GM19239 (cell line): ENCODE results near the gene CMIP.

Experiments used
- DNase-seq: peaks from one replicate; pipeline ENCODE4 v3.0.0; 2011; ENCODE audit warnings: low spot score; ENCODE audit not compliant: insufficient read length
- FAIRE-seq: peaks from 2 replicates; lab custom pipeline; 2011; peaks lifted over from hg19 to GRCh38; lab: Jason Lieb, UNC

Gene CMIP

DNA sequence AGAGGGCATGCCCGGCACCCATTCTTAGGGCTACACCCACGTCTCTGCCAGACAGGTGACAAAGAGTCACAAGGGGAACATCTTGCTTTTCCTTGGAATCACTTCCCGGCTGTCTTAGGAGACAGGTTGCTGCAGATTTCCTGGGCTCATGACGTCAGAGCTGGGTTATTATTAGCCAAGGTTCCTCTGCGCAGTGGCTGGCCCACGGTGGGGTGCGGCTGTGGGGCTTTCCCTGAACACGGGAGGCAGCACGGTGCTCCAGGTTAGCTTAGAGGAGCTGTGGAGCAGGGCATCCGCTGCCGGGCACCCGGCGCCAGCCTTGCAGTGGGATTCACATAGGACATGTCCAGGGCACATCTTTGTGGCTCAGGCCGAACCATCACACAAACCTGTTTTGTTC, 216.5 kb downstream of the CMIP start:
- no peak for FAIRE-seq
- DNase-seq, result no peak

DNA sequence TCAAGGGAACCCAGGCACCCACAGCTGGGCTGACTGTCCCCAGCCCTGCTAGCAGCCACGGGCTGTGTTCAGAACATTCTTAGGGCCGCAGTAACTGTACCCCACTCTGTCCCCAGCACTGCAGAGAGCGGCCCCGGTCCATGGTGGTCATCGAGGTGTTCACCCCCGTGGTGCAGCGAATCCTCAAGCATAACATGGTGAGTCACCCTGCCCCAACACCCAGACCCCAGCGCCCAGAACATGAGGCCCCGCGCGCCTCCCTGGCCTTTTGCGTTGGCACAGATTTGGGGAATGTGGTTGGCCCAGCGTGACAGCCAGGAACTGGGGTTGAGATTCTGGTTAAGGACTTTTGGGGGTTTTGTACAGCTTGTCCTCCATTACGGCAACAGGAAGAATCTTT, 219.5 kb downstream of the CMIP start:
- DNase-seq, result no peak
- FAIRE-seq, result no peak

DNA sequence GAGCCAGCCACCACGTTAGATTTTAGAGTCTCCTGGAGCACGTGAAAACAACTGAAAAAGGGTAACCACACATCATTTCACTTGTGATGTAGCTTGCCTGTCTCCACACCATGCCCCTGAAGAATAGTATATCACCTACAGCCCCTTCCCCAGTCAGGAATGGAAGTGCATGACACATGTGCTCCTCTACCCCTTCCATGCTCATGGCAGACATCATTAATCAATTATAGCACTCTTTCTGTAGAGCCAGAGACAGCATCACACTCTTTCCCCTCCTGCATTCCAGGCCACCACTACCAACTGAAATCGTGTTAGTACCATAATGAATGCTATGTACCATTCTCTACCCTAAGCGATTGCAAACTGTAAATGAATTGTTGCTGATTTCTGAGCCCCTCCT, 221.0 kb downstream of the CMIP start:
- FAIRE-seq, result no peak
- no peak for DNase-seq

DNA sequence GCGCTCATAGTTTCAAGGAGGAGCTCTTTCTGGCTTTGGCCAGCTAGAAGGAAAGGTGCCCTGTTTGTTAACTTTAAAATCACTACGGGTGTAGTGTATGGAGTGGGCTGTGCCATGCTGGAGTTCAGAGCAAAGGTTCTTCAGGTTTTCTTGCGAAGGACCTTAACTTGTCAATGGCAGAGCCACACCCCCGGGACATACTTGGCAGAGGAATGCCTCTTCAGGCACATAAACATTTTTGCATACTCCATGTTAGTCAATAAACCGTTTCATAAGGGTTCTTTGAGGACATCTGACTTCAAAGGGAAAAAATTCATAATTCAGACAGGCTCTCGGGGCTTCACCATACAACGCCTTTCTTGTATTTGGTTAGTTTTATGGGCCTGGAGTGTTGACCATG, 221.5 kb downstream of the CMIP start:
- no peak for DNase-seq
- no peak for FAIRE-seq

DNA sequence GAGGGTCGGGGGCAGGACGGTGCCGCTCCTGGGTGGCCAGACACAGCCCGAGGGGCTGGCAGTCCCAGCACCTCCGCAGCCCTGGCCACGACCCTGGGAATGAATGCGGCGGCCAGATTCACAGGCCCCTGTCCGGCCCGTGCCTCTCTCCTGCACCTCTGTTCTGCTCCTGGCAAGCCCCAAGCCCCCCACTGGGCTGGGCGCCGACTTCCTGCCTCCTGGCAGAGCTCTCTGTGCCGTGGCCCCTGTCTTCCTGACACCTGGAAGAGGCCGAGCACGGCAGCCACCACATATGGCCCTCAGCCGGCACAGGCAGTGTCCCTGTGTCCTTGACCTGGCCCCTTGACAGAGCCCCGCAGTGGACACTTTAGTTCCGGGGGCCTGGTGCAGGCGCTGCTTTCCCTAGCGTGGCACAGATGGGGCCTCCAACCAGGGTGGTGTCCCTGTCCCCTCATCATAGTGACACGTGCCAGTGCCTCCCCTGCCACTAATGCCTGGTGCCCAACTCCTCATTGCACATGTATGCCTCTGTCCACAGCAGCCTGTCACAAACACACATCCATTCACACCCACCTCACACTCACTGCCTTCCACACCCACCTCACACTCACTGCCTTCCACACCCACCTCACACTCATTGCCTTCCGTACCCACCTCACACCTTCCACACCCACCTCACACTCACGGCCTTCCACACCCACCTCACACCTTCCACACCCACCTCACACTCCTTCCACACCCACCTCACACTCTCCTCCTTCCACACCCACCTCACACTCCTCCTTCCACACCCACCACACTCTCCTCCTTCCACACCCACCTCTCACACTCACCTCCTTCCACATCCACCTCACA, 223.9 kb downstream of the CMIP start:
- FAIRE-seq (no peak), DNase-seq (no peak)

DNA sequence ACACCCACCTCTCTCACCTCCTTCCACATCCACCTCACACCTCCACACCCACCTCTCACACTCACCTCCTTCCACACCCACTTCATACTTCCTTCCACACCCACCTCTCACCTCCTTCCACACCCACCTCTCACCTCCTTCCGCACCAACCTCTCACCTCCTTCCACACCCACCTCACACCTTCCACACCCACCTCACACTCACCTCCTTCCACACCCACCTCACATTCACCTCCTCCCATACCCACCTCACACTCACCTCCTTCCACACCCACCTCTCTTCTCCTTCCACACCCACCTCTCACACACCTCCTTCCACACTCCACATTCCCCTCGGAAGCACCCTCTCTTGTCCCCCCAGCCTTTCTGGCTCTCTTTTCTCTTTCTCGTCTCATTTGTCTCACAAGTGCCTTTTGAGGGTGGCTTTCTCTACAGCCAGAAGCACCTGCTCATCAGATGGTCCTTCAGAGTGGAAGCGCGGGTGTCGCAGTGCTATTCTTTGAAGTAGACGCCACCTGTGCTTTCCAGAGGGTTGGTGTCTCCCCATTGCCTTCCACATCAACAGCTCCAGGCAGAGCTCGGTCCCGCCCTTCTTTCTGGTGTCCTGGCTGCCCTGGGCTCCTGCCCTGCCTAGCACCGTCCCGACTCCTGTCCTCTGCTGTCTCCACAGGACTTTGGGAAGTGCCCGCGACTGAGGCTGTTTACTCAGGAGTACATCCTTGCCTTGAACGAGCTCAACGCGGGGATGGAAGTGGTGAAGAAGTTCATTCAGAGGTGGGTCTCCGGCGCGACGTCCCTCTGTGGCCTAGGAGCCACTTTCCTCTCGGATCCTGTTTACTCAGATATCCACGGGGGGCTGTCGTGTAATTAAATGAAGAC, 225.1 kb downstream of the CMIP start:
- no peak for FAIRE-seq
- DNase-seq, result no peak

DNA sequence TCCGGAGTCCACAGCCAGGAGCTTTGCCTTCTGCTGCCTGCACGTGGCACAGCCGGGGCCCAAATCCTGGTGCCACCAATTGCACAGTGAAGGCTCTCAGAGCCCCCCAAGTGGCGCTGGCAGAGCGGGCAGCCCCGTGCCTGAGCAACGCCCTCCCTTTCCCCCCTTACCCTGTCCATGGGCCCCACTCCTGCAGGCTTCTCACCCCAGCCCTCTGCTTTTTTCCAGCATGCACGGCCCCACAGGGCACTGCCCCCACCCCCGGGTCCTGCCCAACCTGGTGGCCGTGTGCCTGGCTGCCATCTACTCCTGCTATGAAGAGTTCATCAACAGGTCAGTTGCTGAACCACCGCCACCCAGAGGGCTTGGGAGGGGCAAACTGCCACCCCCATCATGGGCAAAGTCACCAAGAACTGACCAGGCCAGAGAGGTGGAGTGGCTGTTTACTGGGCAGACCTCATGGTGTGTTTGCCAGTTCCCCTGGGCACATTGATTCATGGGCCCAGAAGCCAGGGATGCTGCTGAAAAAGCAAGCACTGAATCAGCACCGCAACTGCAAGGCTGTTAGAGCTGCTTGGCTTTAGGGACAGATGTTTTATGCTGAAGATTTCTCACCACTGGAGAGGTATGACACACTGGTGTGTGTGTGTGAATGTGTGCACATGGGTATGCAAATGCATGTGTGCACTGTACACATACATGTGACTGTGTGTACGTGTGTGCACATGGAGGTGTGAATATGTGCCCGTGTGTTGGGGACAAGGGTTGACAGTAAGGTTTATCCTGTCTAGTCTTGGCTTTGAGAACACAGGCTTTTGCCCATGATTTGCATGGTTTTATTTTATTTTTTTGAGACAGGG, 227.4 kb downstream of the CMIP start:
- no peak for DNase-seq
- FAIRE-seq, result no peak

DNA sequence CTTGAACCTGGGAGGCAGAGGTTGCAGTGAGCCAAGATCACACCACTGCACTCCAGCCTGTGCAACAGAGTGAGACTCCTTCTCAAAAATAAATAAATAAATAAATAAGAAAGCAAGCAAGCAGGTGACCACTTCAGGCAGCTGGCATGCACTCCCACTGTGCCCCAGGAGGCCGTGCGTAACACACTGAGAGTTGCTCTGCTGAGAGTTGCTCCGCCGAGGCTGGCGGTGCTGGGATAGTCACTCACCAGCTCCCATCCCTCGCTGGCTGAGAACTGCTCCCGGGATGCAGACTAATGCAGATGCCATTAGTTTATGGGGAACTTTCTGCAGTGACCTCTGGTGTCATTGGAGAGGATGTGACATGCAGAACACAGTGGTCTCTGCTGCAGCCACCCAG, 228.8 kb downstream of the CMIP start:
- FAIRE-seq (no peak), DNase-seq (no peak)

DNA sequence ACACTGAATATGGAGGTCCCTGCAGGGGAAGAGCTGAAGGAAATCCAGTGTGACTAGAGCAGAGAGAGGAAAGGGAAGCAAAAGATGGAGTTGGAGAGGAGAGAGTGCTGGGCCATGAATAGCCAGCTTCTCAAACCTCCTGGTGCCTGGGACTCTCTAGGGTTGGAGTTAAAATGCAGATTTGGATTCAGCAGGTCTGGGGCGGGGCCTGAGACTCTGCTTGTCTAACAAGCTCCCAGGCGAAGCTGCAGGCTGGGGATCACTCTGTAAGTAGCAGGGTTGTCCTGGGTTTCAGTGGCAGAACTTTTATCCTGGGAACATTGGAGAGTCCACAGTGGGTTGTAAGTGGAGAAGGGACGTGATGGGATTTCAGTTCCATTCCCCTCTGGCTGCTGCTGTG, 231.1 kb downstream of the CMIP start:
- DNase-seq (no peak), FAIRE-seq (no peak)

DNA sequence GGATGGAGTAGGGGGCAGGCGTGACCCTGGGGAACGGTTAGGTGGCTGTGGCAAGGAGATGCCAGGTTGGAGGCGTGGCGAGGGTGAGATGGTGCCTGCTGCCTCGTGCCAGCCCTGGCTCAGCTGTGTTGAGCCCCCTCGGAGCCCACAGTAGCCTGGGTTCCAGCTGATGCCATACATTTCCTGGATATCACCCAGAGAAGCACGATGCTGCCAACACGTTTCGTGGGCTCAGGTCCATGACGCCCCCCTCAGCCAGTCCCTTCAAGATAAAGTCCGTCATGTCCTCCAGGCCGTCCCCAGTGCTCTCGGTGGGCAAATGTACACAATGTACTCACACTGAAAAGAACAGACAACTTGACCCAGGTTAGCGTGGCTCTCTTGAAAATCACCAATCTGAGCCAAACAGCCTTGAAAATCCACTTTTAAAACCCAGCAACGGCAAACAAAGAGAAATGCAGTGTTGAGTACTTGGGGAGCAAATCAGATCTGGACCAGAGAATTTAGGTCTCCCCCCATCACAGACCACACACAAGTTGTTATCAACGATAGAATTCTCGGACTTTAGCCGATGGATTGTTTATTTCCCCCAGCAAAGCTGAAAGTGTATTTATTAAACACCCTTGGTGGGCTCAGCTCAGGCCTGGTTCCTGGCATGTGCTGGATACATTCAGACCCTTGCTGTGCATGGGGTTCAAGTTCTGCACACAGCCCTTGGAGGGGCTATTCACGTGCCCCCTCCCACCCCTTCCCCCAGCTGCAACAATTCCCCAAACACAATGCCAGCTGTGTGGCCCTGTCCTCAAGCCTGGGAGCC, 231.7 kb downstream of the CMIP start:
- DNase-seq (no peak), FAIRE-seq (no peak)

DNA sequence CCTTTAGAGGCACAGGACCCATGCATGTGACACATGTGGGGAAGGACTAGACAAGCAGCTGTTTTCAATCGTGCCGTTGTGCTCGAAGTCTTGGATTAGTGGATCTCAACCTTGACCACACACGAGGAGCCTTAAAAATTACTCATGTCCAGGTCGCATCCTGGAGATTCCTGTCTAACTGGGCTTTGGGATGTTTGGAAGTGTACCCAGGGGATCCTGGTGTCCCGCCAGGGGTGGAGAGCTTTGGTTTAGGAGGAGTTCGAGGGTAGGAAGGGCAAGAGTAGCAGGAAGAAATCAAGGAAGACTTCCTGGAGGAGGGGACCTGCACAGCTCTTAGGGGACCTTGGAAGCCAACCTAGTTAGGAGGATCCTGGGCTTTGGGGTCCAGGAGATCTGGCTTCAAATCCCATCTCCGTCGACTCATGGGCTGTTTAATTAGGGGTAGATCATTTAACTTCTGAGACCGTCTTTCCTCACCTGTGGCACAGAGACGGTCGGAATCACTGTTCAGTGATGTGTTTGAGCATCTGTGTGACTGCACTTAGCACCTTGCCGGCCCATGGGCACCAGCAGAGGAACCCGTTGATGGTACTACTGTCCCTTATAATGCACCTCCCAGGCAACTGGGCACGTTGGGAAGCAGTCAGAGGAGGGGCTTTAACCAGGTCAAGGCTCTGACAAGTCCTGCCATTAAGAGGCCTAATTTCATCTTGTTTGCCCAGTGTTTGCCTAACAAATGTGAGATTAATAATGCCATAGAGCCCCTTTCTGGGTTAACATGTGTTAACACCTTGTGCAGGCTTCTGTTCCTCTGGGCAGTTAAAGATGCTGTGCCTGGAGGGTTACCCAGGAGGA, 232.5 kb downstream of the CMIP start:
- FAIRE-seq (no peak), DNase-seq (no peak)

DNA sequence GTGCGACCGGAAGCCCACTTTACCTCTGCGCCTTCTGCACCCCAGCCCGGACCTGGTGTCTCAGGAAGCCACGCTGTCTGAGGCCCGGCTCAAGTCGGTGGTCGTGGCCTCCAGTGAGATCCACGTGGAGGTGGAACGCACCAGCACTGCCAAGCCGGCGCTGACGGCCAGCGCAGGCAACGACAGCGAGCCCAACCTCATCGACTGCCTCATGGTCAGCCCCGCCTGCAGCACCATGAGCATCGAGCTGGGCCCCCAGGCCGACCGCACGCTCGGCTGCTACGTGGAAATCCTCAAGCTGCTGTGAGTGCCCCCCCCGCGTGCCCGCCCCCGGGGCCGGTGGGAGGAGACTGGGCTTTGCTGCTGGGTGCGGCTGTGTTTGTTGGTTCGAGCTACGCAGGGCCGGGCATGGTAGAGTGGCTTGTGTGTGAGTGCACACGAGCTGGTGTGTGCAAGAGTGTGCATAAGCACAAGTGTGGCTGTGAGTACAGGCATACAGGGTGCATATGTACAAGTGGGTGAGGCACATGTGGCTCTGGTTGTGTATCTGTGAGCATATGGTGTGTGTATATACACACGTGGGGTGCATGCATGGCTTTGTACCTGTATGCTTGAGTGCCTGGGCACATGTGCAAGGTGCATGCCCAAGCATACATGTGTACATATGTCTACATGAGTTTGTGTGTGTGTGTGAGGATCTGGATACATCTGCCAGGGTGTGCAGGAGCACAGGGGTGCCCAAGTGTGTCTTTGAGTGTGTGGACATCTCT, 233.9 kb downstream of the CMIP start:
- no peak for FAIRE-seq
- DNase-seq, result no peak

DNA sequence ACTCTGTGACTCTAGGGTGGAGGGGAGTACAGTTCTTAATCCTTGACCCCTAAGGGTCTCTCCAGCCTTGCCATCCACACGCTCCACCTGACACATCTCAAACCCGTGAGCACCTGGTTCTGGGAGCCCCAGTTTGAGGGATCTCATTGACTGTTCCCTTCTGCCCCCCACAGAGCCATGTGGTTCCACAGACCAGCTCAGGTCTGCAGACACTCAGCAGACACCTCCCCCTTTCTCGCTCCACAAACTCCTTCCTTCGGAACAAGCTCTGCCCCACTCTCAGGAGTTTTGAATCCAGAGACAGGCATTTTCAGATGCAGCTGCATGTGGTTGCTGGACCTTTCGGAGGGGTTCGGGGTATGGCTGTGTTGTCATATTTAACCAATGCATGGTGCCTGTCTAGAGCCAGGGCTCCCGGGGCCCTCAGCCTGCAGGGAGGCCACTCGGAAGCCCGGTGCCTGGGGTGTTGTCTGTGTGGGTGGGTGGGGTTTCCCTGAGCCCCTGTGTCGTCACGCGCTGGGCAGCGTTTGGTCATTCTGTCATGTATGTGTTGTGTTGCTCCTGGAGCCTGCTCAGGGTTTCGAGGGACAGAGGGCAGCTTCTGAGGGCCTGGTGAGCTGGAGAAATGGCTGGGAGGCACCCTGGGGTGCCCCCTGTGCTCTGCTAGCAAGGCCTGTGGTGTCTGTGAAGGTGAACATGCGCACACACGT, 235.3 kb downstream of the CMIP start:
- DNase-seq (no peak), FAIRE-seq (no peak)

DNA sequence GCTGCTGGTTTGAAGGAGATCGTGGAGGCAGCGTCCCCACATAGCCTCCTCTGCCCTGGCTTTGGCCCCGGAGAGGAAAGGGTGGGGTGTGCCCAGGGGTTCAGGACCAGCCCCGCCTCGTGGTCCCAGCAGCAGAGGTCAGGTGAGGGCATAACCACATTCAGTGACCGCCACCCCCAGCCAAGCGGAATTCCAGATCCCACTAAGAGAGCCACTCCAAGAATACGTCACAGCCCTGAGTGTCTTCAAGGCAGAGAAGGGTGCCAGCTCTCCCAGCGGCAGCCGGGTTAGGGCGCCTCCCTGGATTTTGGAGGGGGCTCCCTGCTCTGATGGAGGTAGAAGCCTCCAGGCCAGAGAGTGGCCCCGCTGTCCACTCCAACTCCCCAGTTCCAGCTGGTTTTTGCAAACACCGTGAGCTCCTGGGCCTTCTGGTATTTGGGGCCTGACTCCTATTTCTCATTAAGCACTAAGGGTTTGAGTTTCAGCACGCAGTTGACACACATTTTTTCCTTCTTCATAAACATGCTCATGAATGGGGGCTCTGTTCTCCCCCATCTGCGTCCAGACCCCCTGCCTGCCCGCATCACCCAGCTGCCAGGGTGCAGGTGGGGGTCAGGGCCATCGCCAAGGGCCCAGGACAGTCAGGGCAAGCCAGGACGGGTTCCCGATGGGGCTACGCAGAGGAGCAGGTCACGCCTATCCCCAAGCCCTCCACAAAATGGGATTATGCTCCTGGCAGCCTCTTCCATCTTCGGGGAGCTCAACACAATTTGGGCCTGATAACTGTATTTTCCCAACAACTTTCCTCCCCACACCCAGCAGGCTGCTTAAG, 236.1 kb downstream of the CMIP start:
- no peak for FAIRE-seq
- DNase-seq, result no peak

DNA sequence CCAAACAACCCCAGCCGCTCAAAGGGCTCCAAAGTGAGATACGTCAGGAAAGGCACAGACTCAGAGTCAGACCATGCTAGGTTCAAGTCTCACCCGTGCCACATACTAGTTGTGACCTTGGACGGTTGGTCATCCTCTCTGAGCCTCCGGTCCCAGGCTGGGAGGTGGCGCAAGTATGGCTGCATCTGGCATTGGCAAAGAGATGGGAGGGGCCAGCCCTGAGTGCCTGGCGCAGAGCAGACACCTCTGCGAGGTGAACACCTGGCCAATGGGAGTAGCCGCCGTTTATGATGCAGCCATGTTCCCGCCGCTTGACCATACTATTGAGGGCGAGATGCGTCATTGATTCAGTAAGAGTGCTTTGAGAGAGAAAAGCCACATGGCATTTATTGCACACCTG, 236.7 kb downstream of the CMIP start:
- FAIRE-seq, result no peak
- no peak for DNase-seq

DNA sequence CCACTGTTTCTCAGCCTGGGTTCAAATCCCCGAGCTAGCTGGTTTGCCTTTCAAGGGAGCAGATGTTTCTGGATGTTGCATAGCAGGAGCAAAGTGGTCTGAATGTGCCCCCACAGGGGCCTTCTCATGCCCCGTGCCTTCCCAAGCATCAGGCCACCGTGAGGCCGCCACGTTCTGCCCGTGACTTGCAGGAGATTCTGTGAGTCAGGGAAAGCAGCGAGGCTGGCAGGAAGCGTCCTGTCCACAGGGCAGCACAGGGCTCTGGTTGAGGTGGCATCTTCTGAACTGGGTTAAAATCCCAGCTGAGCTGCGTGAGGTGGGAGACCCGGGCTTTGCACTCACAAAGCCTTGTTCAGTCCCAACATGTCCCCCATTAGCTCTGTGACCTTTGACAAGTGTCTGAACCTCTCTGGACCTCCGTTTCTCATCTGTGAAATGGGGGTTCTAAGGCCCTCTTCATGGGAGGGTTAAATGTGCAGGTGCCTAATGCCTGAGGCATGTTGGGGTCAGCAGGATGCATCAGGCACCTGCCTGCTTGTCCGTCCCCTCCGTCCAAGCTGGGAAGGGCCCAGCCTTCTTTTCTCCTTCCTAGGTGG, 239.7 kb downstream of the CMIP start:
- DNase-seq, result no peak
- no peak for FAIRE-seq
